Peyer's patch (tissue), 4 donors: ENCODE results near the gene AOPEP. TPM values are rescaled to one million over a fixed set of nuclear protein-coding genes. Genes with fewer than 3 reads are reported as not detected.
A peak's percentile ranks its signal among the peaks of the same experiment; 100 is the strongest.

Source experiments
- DNase-seq, 3 donors: peaks; one replicate each; pipeline ENCODE4 v3.0.0-alpha.2; 2017 to 2019
- H3K27ac ChIP-seq, 4 donors: fragments of 200-600 bp; sonication (generic); one replicate each; pipeline ENCODE4 v1.5.1; 2016 to 2019
- H3K27me3 ChIP-seq, 2 donors: fragments of 200-600 bp; sonication (generic); one replicate each; pipeline ENCODE4 v1.5.1; 2019
- H3K36me3 ChIP-seq, 3 donors: fragments of 200-600 bp; sonication (generic); one replicate each; pipeline ENCODE4 v1.5.1; 2016 to 2019
- H3K4me1 ChIP-seq, 4 donors: fragments of 200-600 bp; sonication (generic); one replicate each; pipeline ENCODE4 v1.5.1; 2016 to 2019
- H3K4me3 ChIP-seq, 4 donors: fragments of 200-600 bp; sonication (generic); 1 replicate in 3 of 4; 2 replicates in 1 of 4; pipeline ENCODE4 v1.5.1; 2016 to 2019; ENCODE audit warnings: mild to moderate bottlenecking in 1 of 4
- H3K9me3 ChIP-seq, 4 donors: fragments of 200-600 bp; sonication (generic); one replicate each; pipeline ENCODE4 v1.5.1; 2016 to 2019; ENCODE audit warnings: mild to moderate bottlenecking in 1 of 4
- POLR2A ChIP-seq, 2 donors: fragments of 450-650 bp; IDR thresholded peaks; one replicate each; pipeline ENCODE4 v1.5.1; 2017; ENCODE audit warnings: antibody characterized with exemption in 2 of 2, mild to moderate bottlenecking in 2 of 2, moderate library complexity in 2 of 2
- total RNA-seq, 4 donors: library from RNA; depleted of rRNA; stranded (reverse); fragments of >200 nt; gene quantifications; one replicate each; pipeline ENCODE4 v1.1.0, GENCODE V29; 2016
- TF ChIP-seq, protein P1 (sequence below), 6 experiments: fragments of 450-650 bp in 4 of 6; fragments of 200-600 bp in 2 of 6; sonication (generic) in 1 of 6; IDR thresholded peaks; one replicate each; pipeline ENCODE4 v1.5.1; 2017 to 2019; ENCODE audit warnings: antibody characterized with exemption in 6 of 6, mild to moderate bottlenecking in 3 of 6, moderate library complexity in 1 of 6

AOPEP gene
- total RNA-seq, 4 donors from 2014 or later, result 83.5 to 272 (median 117) TPM

DNA sequence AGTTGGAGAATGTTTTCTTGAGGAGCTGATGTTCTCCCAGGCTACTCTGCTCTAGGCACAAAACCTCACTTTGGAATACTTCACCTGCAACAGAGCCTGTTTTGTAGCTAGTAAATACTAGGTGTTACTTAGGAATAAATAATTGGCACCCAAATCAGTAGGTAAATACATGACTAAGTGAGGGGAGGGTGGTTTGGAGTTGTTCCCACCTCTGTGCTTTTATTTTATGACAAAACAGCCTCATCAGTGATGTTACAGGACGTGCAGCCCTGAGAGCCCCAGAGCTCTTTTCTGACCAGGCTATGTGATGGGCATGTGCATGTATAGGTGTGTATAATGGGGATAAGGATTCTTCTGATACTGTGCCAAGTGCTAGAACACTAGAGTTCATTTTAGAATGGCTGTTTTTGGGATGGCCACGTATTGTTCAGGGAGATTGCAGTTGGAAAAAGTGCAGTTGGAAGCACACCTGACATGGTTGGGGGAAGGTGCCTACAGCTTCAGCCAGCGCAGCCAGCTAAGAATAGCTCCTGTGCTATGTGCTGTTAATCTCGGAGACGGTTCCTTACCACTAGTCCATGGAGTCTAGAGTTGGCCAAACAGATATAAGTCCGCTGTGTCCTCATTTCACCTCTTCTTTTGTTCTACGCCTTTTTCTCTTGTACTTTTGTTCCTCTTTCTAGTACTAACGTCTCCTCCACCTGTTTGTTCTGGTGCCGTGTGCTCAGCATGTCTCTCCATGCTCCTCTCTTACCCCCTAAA, 306.3 kb downstream of the AOPEP start:
- H3K9me3 ChIP-seq, result no peaks in the 10 kb centered on the region
- H3K4me3 ChIP-seq, result no peak overlapping the region
- peaks cover 0 to 61% (median 0%) of the 10 kb centered on the region in 4 donors for H3K4me1 ChIP-seq
- TF ChIP-seq POLR2A (IDR thresholded peaks at IDR 0.05), result no peak
- TF ChIP-seq, protein P1, sequence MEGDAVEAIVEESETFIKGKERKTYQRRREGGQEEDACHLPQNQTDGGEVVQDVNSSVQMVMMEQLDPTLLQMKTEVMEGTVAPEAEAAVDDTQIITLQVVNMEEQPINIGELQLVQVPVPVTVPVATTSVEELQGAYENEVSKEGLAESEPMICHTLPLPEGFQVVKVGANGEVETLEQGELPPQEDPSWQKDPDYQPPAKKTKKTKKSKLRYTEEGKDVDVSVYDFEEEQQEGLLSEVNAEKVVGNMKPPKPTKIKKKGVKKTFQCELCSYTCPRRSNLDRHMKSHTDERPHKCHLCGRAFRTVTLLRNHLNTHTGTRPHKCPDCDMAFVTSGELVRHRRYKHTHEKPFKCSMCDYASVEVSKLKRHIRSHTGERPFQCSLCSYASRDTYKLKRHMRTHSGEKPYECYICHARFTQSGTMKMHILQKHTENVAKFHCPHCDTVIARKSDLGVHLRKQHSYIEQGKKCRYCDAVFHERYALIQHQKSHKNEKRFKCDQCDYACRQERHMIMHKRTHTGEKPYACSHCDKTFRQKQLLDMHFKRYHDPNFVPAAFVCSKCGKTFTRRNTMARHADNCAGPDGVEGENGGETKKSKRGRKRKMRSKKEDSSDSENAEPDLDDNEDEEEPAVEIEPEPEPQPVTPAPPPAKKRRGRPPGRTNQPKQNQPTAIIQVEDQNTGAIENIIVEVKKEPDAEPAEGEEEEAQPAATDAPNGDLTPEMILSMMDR (IDR thresholded peaks at IDR 0.05), result no peak
- H3K27me3 ChIP-seq, result no peaks in the 10 kb centered on the region
- peaks cover 0 to 4% (median 0%) of the 10 kb centered on the region in 3 donors for H3K36me3 ChIP-seq
- peak overlapping the region in 2 of 4 donors; percentile 28 to 43 for H3K27ac ChIP-seq
- no peak for DNase-seq

DNA sequence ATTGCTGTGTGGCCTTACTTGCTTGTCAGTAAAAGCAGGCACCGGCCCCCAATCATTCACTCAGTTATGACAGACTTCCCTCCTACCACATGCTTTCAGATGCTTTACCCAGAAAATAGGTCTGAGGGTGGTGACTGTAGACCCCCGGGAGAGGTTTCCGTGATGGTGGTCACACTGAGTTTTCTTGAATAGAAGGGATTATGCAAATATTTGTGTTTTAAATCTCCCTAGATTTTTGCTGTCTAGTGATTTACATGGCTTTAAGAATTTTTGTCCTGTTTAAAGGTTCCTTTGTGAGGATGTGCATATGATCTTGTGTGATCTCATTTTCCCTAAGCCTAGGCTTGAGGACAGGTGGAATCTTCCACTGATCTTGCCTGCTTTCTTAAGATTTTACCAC, 309.3 kb downstream of the AOPEP start:
- TF ChIP-seq POLR2A (IDR thresholded peaks at IDR 0.05), result no peak
- TF ChIP-seq, protein P1 (IDR thresholded peaks at IDR 0.05), result no peak
- DNase-seq, result no peak
- H3K4me3 ChIP-seq, result no peak overlapping the region
- no peaks in the 10 kb centered on the region for H3K9me3 ChIP-seq
- H3K36me3 ChIP-seq, result peaks cover 0 to 4% (median 0%) of the 10 kb centered on the region in 3 donors
- H3K27ac ChIP-seq, result no peak overlapping the region
- peaks cover 0 to 60% (median 0%) of the 10 kb centered on the region in 4 donors for H3K4me1 ChIP-seq
- H3K27me3 ChIP-seq, result no peaks in the 10 kb centered on the region

DNA sequence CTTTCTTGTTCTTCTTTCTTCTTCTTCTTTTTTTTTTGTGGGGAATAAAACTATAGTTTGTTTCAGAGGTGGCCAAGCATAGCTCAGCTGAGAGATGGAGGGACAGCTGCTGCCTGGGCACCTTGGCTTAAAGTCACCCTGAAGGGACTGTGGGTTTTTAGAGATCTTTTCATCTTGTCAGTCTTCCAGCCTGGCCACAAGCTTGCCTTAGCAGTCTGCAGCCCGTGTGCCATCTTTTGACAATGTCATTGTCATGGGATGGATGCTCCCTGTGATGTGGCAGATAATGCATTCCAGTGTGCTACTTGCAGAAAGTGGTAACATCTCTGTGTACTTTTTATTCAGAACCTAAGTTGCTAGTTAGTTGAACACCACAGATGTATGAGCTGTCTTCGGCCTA, 310.2 kb downstream of the AOPEP start:
- TF ChIP-seq, protein P1 (IDR thresholded peaks at IDR 0.05), result no peak
- no peak for TF ChIP-seq POLR2A (IDR thresholded peaks at IDR 0.05)
- Histone ChIP-seq H3K27me3 (no peaks in the 10 kb centered on the region), H3K27ac (no peak overlapping the region), H3K9me3 (no peaks in the 10 kb centered on the region), H3K36me3 (peaks cover 0 to 4% (median 0%) of the 10 kb centered on the region in 3 donors), H3K4me3 (no peak overlapping the region), H3K4me1 (peaks cover 0 to 58% (median 0%) of the 10 kb centered on the region in 4 donors)
- no peak for DNase-seq

DNA sequence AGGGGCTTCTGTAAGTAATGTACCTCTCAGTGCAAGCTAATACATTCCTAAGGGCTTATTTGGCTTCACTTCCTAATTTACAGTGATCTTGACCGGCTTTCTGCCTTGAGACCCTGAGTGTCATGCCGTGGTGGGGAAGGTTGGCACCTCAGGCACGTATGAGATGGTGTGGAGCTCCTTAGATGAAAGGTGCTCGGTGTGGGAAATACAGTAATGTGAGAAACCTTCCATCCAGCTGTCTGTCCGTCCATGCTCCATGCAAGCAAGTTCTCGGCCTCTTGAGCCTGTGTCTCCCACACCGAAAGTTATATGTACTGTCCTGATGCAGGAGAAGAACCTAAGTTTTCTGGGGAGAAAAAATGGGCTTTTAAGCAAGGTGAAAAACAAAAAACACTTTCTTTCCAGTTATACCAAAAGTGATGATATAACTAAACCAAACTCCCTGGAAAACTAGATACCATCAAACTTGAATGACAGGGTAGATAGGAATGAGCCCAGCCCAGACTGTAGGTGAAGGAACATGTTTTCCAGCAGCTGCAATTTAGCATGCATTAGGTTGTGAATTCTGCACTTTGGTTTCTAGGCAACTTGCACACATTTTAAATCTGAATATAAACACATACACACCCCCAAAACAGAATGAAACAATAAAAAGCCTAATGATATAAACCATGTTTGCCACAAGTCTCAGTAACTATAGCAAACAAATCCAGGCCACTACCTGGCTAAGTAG, 311.5 kb downstream of the AOPEP start:
- TF ChIP-seq, protein P1 (IDR thresholded peaks at IDR 0.05), result no peak
- no peak for TF ChIP-seq POLR2A (IDR thresholded peaks at IDR 0.05)
- H3K9me3 ChIP-seq, result no peaks in the 10 kb centered on the region
- H3K4me3 ChIP-seq, result no peak overlapping the region
- peak overlapping the region in 1 of 4 donors; percentile 55 for H3K27ac ChIP-seq
- H3K27me3 ChIP-seq, result no peaks in the 10 kb centered on the region
- H3K36me3 ChIP-seq, result peaks cover 0 to 4% (median 0%) of the 10 kb centered on the region in 3 donors
- H3K4me1 ChIP-seq, result peaks cover 0 to 48% (median 0%) of the 10 kb centered on the region in 4 donors
- no peak for DNase-seq

DNA sequence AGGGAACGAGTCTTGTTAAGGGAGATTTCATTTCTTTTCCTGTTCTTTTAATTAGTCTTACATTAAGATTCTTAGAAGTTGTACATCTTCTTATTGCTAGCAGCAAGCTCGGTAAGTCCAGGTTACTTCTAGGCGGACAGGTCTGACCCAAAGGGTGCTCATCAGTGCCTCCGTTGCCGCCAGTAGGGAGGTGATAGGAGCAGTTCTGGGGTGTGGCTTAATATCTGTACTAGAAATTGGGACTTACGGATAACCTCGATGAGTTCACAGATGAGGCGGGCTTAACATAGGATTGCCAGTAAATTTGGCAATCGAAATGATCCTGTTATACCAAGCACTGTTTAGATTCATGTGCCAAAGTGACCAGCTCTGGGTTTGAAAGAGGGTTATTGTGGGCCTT, 312.2 kb downstream of the AOPEP start:
- peak overlapping the region in 1 of 4 donors; percentile 55 for H3K27ac ChIP-seq
- H3K4me3 ChIP-seq, result no peak overlapping the region
- no peaks in the 10 kb centered on the region for H3K27me3 ChIP-seq
- TF ChIP-seq POLR2A (IDR thresholded peaks at IDR 0.05), result no peak
- TF ChIP-seq, protein P1 (IDR thresholded peaks at IDR 0.05), result no peak
- H3K9me3 ChIP-seq, result no peaks in the 10 kb centered on the region
- peaks cover 0 to 44% (median 0%) of the 10 kb centered on the region in 4 donors for H3K4me1 ChIP-seq
- DNase-seq, result no peak
- peaks cover 0 to 4% (median 0%) of the 10 kb centered on the region in 3 donors for H3K36me3 ChIP-seq
